ENCODE measurements around the gene SDK1. TPM values are rescaled to one million over a fixed set of nuclear protein-coding genes. Genes with fewer than 3 reads are reported as not detected.

Gene SDK1
- total and polyA plus RNA-seq, 2 of the 8 experiments (the other 6 are each of a cell fraction or from before 2014, with no cell fraction given) = 3.3 to 7.2 TPM

- POLR2A ChIA-PET (ENCODE audit: partially characterized antibody) = no interaction called here
- H2AFZ ChIP-seq (ENCODE audit: low read length) = no peak overlapping the region
- no peaks in the 10 kb centered on the region for H3K23me2 ChIP-seq (ENCODE audit: low read depth, low read length)
- no peaks in the 10 kb centered on the region for H4K20me1 ChIP-seq (replicated peaks in 1 of 2; ENCODE audit: control insufficient read depth in 1 of 2, insufficient read depth in 2 of 2, low read length in 2 of 2)
- H4K8ac ChIP-seq (ENCODE audit: extremely low read depth, insufficient read depth, low read length) = no peak overlapping the region
- FAIRE-seq (no peak), DNase-seq (ENCODE audit: low read depth in 1 of 2, low spot score in 2 of 2) (no peak)
- CTCF ChIA-PET (ENCODE audit: partially characterized antibody) = interaction anchor here (1.0 to 1.4 kb wide), 2 partner anchors 27 to 140 kb away, joined by 3 read pairs; no protein-coding TSS in a partner anchor
- H3K14ac ChIP-seq (ENCODE audit: insufficient read length) = no peak overlapping the region
- H3K9ac ChIP-seq (replicated peaks in 1 of 4; ENCODE audit: extremely low read depth in 1 of 4, low read depth in 3 of 4, low read length in 3 of 4) = no peak overlapping the region
- WGBS, 2 experiments (ENCODE audit: extremely low coverage in 1 of 2, insufficient coverage in 1 of 2, insufficient read length in 1 of 2, insufficient replicate concordance in 2 of 2, low coverage in 1 of 2, low lambda C conversion rate in 2 of 2, missing lambda C conversion rate in 1 of 2) = 93% methylated on average over 8 of the region's 8 CpGs; no CpG with 5 or more reads in 1 of the 2 experiments
- H3K27me3 ChIP-seq (replicated peaks in 1 of 4; ENCODE audit: control insufficient read depth in 3 of 4, extremely low read depth in 1 of 4, insufficient read depth in 3 of 4, low read length in 3 of 4) = no peaks in the 10 kb centered on the region
- no peak overlapping the region for H3K4me2 ChIP-seq (ENCODE audit: insufficient read depth in 1 of 2, low read depth in 2 of 2, low read length in 2 of 2)
- H3K4me3 ChIP-seq (ENCODE audit: extremely low read depth in 1 of 4, insufficient read depth in 2 of 4, low read depth in 3 of 4, low read length in 4 of 4) = no peak overlapping the region
- H3K79me1 ChIP-seq (ENCODE audit: low read depth, low read length) = no peaks in the 10 kb centered on the region
- H2AK5ac ChIP-seq (ENCODE audit: low read depth, low read length) = no peak overlapping the region
- no peaks in the 10 kb centered on the region for H3K9me3 ChIP-seq (ENCODE audit: insufficient read depth in 2 of 2, low read depth in 1 of 2, low read length in 1 of 2)
- no peaks in the 10 kb centered on the region for H3K36me3 ChIP-seq (ENCODE audit: control insufficient read depth in 2 of 4, insufficient read depth in 4 of 4, low read length in 3 of 4)
- no peak overlapping the region for H3K18ac ChIP-seq (ENCODE audit: extremely low read depth, low read length)
- no peak overlapping the region for H2BK5ac ChIP-seq (ENCODE audit: low read depth, low read length)
- no peak overlapping the region for H4K91ac ChIP-seq (replicated peaks; ENCODE audit: insufficient read length, low read length)
- H3K56ac ChIP-seq (replicated peaks; ENCODE audit: insufficient read length, low read depth, low read length) = no peak overlapping the region
- no peak overlapping the region for H2BK20ac ChIP-seq (ENCODE audit: low read length)
- H3K79me2 ChIP-seq (ENCODE audit: control insufficient read depth in 1 of 2, insufficient read depth in 2 of 2, low read length in 2 of 2) = no peaks in the 10 kb centered on the region
- no peak overlapping the region for H3K27ac ChIP-seq (ENCODE audit: low read depth, low read length)
- no peaks in the 10 kb centered on the region; a peak in 1 of 7 replicates for H3K4me1 ChIP-seq (replicated peaks in 1 of 4; ENCODE audit: control insufficient read depth in 3 of 4, insufficient read depth in 4 of 4, low read length in 3 of 4)
- H3K23ac ChIP-seq (ENCODE audit: insufficient read length) = no peak overlapping the region
- no peak overlapping the region for H2BK12ac ChIP-seq (ENCODE audit: low read depth, low read length)
- no peak overlapping the region for H2BK15ac ChIP-seq (ENCODE audit: low read length)
- H4K5ac ChIP-seq (ENCODE audit: insufficient read length, low read depth, low read length) = no peak overlapping the region
- no peak overlapping the region for H3K4ac ChIP-seq (replicated peaks; ENCODE audit: insufficient read length, low read depth, low read length)
- no peak overlapping the region for H2BK120ac ChIP-seq (replicated peaks; ENCODE audit: low read depth, low read length)
- TF ChIP-seq SIX5 (IDR thresholded peaks at IDR 0.05; ENCODE audit: low read depth, low read length) = no peak
- TF ChIP-seq SAP30 (IDR thresholded peaks at IDR 0.05; ENCODE audit: insufficient read depth, insufficient replicate concordance, low read length) = no peak
- TF ChIP-seq HDAC2 (IDR thresholded peaks at IDR 0.05; ENCODE audit: borderline replicate concordance in 1 of 2, low read depth in 2 of 2, low read length in 2 of 2) = no peak
- no peak for TF ChIP-seq ASH2L (IDR thresholded peaks at IDR 0.05; ENCODE audit: low read length)
- no peak for TF ChIP-seq CEBPB (IDR thresholded peaks at IDR 0.05; ENCODE audit: low read depth, low read length)
- no peak for TF ChIP-seq CTBP2 (IDR thresholded peaks at IDR 0.05; ENCODE audit: borderline replicate concordance, insufficient read depth, insufficient read length, low read length)
- no peak for TF ChIP-seq KDM5A (IDR thresholded peaks at IDR 0.05; ENCODE audit: low read length)
- TF ChIP-seq TBP (IDR thresholded peaks at IDR 0.05; ENCODE audit: low read depth, low read length) = no peak
- no peak for TF ChIP-seq TAF1 (IDR thresholded peaks at IDR 0.05; ENCODE audit: low read depth, low read length)
- TF ChIP-seq SIN3A (conservative IDR thresholded peaks at IDR 0.05 in 1 of 2, IDR thresholded peaks at IDR 0.05 in 1 of 2; ENCODE audit: low read depth in 1 of 2, low read length in 2 of 2) = no peak
- no peak for TF ChIP-seq NANOG (IDR thresholded peaks at IDR 0.05; ENCODE audit: insufficient read depth, low read depth, low read length, poor library complexity, severe bottlenecking)
- TF ChIP-seq CHD2 (IDR thresholded peaks at IDR 0.05; ENCODE audit: low read length) = no peak
- TF ChIP-seq CBX5 (IDR thresholded peaks at IDR 0.05; ENCODE audit: low read depth, low read length) = no peak
- TF ChIP-seq JUND (IDR thresholded peaks at IDR 0.05; ENCODE audit: low read length) = no peak
Measured at GRCh38 chr7:3964980-3965606, 664.0 kb downstream of the SDK1 start.
